ENCODE measurements around the gene MVB12B. TPM values are rescaled to one million over a fixed set of nuclear protein-coding genes. Genes with fewer than 3 reads are reported as not detected.

The MVB12B gene
- total and polyA plus RNA-seq, 2 of the 8 experiments (the other 6 are each of a cell fraction or from before 2014, with no cell fraction given) = 2.6 to 5.0 TPM

- TF ChIP-seq SRF (IDR thresholded peaks at IDR 0.05; ENCODE audit: low read depth, low read length) (no peak), KDM1A (IDR thresholded peaks at IDR 0.05; ENCODE audit: borderline replicate concordance, low read length) (no peak), SUZ12 (IDR thresholded peaks at IDR 0.05; ENCODE audit: low read length) (no peak)
Measured at GRCh38 chr9:126488881-126489404, 162.3 kb downstream of the MVB12B start (continued).
